ENCODE data around the gene AK8.

GRCh38 chr9:132846918-132847515, 31.1 kb downstream of the AK8 start:
- no peak for TF ChIP-seq CTCF (IDR thresholded peaks at IDR 0.05)
- TF ChIP-seq EP300 (IDR thresholded peaks at IDR 0.05) = no peak

Data from ovary (tissue), 3 donors.